ENCODE results near the gene CHST7.
"Not testable (repeated sequence)": the region's sequence is repeated elsewhere in the genome, so short reads cannot be mapped to it uniquely, and the experiment has no call there.

The CHST7 gene, protein sequence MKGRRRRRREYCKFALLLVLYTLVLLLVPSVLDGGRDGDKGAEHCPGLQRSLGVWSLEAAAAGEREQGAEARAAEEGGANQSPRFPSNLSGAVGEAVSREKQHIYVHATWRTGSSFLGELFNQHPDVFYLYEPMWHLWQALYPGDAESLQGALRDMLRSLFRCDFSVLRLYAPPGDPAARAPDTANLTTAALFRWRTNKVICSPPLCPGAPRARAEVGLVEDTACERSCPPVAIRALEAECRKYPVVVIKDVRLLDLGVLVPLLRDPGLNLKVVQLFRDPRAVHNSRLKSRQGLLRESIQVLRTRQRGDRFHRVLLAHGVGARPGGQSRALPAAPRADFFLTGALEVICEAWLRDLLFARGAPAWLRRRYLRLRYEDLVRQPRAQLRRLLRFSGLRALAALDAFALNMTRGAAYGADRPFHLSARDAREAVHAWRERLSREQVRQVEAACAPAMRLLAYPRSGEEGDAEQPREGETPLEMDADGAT

DNA sequence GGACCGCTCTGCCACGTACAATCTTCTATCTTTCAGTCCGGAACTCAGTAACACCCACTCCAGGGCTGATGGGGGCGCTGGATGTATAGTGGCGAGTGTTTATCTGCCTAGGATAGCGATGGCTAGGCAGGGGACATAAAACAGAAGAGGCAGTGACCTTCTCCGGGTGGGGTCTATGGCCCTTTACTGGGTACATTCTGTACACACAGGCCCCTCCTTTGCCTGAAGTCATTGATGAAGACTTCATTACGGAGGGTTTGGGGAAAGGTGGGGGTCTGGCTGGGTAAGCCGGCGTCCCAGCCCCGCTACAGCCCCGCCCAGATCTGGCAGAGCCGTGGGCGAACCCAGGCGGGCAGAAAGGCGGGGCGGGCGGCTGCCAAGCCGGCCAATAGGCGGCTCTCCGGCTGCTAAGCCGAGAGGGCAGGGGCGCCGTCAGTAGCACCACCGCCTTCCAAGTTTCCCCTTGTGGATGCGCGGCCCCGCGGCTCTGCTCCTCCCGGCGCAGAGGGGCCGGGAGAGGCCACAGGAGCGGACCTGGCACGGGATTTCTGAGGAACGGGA lies at the start of gene CHST7:
TSS of gene CHST7 (plus strand) at position 435 of the 561 bp plus-strand sequence. CDS start 167 bp downstream, outside the sequence.
- DNase-seq = peak; percentile 10

DNA sequence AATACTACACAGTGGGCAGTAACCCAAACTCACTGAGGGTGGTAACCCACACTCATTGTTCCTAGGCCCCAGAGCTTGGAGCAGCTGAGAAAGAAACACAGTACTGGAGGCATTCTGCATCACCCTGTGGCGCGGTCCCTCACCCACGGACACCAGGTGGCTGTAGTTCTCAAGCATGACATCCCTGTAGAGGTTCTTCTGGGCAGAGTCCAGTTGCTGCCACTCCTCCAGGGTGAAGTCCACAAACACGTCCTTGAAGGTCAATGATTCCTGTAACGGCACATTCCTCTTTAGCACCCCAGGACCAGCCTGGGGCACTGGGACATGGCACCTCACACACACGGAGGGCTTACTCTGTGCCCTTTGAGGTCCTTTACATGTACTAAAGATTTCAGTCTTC lies 44.9 kb upstream of the CHST7 start:
- DNase-seq = not testable (repeated sequence)

GRCh38 chrX:46529740-46530403 lies 43.7 kb upstream of the CHST7 start:
- DNase-seq = not testable (repeated sequence)

GRCh38 chrX:46530404-46530908 lies 43.1 kb upstream of the CHST7 start:
- DNase-seq = not testable (repeated sequence)

DNA sequence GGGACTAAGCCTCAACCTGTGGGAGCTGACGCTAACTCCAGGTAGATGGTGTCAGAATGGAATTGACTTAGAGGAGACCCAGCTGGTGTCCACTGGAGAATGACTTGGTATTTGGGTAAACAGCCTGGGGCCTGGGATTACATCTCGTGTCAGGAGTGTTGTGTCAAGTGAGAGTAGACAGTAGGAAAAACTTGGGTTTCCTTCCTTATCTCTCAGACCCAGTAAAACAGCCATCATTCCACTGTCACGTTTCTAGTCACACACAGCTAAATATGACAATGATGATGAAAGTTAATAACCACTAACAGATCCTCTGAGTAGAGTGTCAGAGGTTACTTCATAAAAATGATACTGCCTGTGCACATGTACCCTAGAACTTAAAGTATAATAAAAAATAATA lies 42.1 kb upstream of the CHST7 start:
- DNase-seq = no peak

DNA sequence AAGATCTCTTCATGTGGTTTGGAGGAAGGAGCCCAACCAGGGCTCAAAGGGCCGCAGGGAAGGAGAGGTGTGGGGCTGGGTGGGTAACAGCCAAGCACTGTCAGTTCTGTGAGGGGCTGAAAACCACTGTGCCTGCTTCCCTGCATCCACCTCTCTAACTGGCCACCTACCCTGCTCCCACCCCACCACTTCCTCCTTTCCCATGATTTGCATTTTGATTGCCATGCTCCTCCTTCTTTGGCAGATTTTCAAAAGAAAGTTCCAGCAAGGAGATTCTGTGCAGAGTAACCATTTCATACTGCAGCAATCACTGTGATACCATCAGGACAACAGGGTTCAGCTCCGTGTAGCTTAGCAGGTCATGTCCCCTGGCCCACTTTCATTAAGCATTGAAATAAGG lies 30.1 kb upstream of the CHST7 start:
- DNase-seq = no peak

- DNase-seq = not testable (repeated sequence)
These were observed 29.0 kb upstream of the CHST7 start for GRCh38 chrX:46544527-46544926.

DNA sequence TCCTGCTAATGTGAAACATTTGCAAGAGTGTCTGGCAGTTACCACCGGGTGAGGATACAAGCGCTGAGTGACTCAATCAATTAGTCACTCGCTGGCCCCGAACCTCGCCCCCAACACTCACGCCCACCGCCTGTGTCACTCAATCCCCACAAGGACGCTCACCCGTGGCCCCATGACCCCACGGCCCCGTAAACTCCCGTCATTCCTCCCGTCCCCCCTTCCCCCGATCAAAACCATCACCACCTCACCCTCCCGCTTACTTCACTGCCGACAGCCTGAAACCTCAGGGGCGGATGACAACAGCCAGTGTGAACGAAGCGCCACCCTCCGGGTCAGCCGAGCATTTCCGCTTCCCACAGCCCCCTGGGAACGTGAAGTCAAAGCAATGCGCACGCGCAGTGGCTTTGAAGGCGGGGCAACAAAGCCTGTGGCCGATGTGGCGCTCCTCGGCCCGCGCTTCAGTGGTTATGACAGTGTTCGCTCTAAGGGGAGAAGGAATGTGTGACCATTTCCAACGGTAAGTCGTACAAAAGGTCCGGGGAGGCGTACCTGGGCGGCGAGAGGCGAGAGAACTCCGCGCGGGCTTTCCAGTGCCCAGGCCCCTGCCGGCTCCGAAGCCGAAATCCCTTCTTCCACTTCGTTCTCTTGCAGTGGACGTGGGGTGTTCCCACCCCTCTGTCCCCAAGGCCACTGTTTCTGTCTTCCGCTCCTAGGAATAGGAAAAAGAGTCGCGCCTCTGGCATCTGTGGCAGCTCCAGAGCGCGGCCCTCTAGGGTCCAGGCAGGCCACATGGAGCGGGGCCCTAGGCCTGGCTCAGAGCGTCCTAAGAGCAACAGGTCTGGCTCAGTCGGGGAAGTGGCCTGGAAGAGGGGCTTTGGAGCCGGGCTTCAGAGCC lies 28.2 kb upstream of the CHST7 start, which contains the start of gene ZNF674:
TSS of gene ZNF674 (minus strand) at position 311 of the 895 bp plus-strand sequence. CDS start 3,334 bp downstream, outside the sequence.
- peak; percentile 58 for DNase-seq

- no peak for DNase-seq
These were observed 25.7 kb upstream of the CHST7 start for GRCh38 chrX:46547857-46548256.

DNA sequence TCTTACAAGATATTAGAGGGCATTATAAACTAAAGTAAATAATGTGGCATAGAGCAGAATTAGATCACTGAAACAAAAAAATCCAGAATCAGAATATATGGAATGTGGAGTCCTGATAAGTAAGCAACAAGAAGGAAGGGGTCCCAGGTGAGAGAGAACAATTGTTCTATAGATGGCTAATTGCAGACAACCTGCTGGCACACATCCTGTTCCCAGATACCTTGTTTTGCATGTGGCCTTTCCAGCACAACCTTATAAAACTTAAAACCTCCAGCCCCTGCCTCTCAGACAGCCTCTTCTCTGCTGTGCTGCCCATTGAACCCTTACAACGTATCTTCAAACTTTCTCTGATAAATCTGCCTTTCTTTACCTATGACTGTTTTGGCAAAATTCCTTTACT lies 23.7 kb upstream of the CHST7 start:
- no peak for DNase-seq

GRCh38 chrX:46551494-46552128 lies 22.0 kb upstream of the CHST7 start:
- DNase-seq = no peak

- DNase-seq = no peak
These were observed 19.6 kb upstream of the CHST7 start for GRCh38 chrX:46553935-46554334.

DNA sequence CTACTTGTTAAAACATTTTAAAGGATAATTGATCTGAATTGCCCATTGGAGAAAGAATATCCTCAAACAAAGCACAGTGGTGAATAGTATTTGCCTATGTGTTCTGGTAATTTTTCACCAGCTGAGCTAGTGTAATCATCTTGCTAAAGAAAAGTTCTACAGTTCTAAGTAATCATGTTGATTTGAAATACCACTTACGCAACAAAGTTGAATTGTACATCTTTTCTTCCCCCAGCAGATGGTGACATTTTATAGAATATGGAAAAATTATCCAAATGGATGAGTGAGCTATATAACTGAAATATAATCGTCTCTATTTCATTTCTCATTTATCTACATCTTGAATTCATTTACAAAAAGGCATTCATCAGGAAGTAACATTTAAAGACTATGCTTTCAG lies 18.6 kb upstream of the CHST7 start:
- DNase-seq = no peak

- DNase-seq = no peak
These were observed 14.5 kb upstream of the CHST7 start for GRCh38 chrX:46559062-46559461.

GRCh38 chrX:46561824-46562657 lies 11.5 kb upstream of the CHST7 start:
- DNase-seq = no peak

DNA sequence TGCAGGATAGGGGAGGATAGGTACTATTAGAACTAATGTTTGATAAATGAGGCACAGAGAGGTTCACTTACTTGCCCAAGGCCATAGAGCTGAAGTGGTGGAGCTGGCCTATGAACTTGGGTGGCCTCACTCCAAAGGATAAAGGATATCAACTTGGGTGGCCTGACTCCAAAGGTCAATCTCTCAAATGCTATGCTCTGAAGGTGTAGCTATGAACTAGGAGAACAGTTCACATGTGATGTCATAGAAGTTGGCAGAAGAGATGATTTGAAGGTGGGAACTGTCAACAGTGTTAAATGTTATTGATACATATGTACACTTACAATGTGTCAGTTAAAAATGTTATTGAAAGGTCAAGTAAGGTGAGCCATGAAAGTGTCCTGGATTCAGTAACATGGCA lies 6.2 kb upstream of the CHST7 start:
- no peak for DNase-seq

DNA sequence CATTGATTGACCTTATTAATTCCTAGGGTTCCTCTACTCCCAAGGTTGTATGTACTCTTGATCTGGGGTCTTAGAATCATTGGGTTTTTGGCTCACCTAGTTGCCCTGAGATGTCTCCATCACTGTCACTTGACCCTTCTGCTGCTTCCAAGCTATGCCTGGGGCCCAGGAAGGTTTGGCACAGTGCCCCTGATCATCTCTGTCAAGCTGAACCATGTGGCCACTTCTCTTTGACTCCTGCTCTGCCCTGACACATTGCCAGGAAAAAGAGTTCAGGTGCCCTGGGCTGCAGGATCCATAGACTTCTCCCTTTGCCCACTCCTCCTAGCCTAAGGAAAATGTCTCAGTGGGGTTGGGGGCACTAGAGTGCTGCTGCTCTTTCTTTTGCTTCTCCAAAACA lies 3.9 kb upstream of the CHST7 start:
- no peak for DNase-seq

DNA sequence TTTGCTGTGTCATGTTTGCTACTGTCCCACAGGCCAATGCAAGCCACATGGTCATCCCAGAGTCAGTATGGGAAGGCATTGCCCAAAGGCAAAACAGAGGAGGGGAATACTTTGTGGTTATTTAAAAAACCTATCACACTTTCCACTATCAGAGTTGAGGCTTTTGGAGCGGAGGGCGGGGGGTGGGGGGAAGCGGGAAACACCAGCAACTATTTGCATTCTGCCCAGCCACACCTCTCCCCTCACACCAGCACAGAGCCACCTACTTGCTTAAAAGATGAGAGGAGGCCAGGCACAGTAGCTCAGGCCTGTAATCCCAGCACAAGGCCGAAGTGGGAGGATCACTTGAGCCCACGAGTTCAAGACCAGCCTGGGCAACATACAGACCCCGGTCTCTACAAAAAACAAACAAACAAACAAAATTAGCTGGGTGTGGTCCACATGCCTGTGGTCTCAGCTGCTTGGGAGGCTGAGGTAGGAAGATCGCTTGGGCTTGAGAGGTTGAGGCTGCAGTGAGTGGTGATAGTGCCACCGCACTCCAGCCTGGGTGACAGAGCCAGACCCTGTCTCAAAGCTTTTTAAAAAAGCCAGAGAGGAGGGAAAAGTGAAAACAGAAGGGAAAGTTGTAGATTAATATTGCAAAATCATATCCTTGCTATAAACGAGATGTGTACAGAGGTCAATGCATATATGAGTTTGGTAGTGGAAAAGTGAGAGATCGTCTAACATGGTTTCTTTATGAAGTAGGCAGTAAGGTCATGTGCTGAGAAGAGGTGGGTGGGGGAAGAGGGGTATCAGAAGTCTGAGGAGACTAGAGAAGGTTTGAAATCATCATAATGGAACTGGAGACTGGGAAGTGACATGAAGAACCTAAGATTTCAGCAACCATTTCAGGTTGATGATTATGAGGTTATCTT lies 1.9 kb upstream of the CHST7 start:
- no peak for DNase-seq

- no peak for DNase-seq
These were observed 1.1 kb upstream of the CHST7 start for GRCh38 chrX:46572340-46572936.

Data from GOT3 (cell line).